Activated CD4-positive, alpha-beta T cell treated with anti-CD3 and anti-CD28 coated beads, Interleukin-2, amount 50 U/mL, for 1 hour (primary cell): ENCODE results near the gene IDH3G.
"Not testable (repeated sequence)": the region's sequence is repeated elsewhere in the genome, so short reads cannot be mapped to it uniquely, and the experiment has no call there.

Source experiments
- DNase-seq: peaks from one replicate; pipeline ENCODE4 v3.0.0-alpha.2; 2020

Gene IDH3G

GRCh38 chrX:153794018-153794896 is at the start of gene IDH3G, which contains the start of gene SSR4:
Gene IDH3G (minus strand): TSS chrX:153794375. CDS start chrX:153794326, 49 bp downstream.
Gene SSR4 (plus strand): TSS chrX:153794668. CDS start chrX:153794688, 20 bp downstream.
- DNase-seq = peak; percentile 89

- no peak for DNase-seq
Observed at GRCh38 chrX:153836921-153837320, 42.7 kb upstream of the IDH3G start.

DNA sequence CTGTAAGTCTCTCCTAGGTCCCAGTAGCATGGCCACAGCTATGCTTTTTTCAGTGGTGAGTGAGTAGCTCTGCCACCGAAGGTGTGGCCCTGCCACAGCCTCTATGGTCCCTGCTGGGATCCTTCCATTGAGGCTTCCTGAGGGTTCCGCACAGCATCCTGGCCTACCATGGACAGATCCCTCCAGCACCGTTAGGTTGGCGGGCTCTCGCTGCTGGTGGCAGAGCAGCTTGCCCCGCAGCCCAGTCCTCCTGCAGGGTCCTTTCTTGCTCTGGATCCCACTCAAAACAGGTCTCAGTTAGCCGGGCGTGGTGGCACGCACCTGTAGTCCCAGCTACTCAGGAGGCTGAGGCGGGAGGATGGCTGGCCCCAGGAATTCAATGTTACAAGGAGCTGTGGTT is 38.6 kb upstream of the IDH3G start:
- DNase-seq = no peak

- no peak for DNase-seq
Observed at GRCh38 chrX:153831429-153832150, 37.4 kb upstream of the IDH3G start.

DNA sequence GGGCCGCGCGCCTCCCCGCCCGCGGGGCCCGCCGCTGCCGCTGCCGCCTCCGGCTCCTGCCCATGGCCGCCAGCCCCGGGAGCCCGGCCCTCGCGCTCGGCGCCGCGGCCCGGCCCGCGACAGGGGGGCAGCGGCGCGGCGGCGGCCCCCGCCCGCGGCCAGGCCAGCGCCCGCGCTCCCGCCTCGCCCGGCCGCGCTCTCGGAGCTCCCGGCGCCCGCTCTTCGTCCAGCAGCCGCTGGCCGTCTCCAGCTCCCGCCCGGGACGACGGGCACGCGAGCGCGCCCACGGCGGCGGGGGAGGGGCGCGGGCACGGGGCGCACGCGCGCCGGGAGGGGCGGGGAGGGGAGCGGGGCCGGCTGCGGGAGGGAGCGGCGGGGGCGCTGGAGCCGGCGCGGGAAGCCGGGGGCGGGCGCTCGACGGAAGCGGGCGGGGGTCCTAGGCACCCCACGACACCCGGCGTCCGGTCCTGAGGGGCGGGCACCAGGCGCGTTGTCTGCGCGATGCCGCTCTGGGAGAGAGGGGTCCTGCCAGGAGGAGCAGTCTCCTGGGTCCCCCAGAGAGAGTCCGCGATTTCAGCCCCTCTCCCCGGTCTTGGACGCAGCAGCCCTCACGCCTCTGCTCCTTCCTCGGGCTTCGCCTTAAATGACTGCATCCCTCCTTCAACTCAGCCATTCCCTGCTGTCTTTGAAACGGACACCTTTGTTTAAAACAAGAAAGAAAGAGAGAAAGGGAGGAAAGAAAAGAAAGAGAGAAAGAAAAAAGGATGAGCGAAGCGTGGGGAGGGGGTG is 36.7 kb upstream of the IDH3G start:
- no peak for DNase-seq

GRCh38 chrX:153829799-153830639 is 35.8 kb upstream of the IDH3G start, which contains the start of gene PDZD4:
Gene PDZD4 (minus strand): TSS chrX:153830544. CDS start chrX:153830298, 246 bp downstream.
- no peak for DNase-seq

GRCh38 chrX:153829549-153829798 is 35.3 kb upstream of the IDH3G start:
- no peak for DNase-seq

- DNase-seq = no peak
Observed at GRCh38 chrX:153828723-153829548, 34.8 kb upstream of the IDH3G start.

DNA sequence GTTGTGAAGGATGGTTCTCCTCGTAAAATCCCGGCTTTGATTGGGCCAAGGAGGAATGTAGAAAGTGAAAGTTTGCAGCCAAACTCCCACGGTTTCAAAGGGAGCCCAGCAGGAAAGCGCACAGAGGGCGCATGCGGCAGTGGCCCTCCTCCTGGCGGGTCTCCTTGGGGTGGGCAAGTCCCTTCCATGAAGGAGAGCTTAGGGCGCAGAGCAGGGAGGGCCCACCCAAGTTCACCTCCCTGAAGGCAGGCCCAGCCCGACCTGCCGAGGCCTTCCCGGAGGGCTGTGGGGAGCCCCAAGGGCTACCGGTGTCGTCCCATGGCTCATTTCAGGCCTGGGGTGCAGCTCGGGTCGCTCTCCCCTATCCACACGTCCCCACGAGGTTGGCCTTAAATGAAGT is 34.1 kb upstream of the IDH3G start:
- no peak for DNase-seq

- no peak for DNase-seq
Observed at GRCh38 chrX:153827903-153828302, 33.7 kb upstream of the IDH3G start.

DNA sequence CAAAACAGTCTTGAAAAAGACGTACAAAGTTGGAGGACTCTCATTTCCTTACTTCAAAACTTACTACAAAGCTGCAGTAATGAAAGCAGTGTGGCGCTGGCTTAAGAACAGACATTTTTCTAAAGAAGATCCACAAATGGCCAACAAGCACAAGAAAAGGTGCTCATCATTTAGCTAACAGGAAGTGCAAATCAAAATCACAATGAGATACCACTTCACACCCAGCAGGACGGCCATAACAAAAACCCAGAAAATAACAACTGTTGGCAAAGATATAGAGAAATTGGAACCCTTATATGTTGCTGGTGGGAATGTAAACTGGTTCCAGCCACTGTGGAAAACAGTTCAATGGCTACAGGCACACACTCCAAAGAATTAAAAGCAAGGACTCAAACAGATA is 32.8 kb upstream of the IDH3G start:
- DNase-seq = no peak

DNA sequence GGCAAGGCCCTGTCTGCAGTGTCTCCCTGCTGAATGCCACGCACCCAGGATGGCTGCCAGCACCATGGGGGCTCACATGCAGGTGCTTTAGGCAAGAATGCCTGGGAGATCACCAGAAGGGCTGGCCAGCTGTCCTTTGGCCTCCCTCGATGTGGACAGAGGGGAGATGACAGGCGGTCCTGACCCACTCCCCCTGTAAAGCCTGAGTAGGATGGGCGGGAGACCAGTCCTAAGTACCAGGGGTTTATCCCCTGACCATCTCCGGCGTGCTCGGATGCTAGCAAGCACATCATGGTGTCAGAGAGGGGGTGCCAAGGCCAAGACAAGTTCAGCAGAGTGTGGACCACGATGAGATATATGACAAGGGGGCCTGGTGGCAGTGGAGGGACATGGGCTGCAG is 30.9 kb upstream of the IDH3G start:
- no peak for DNase-seq

GRCh38 chrX:153824348-153824747 is 30.2 kb upstream of the IDH3G start:
- no peak for DNase-seq

DNA sequence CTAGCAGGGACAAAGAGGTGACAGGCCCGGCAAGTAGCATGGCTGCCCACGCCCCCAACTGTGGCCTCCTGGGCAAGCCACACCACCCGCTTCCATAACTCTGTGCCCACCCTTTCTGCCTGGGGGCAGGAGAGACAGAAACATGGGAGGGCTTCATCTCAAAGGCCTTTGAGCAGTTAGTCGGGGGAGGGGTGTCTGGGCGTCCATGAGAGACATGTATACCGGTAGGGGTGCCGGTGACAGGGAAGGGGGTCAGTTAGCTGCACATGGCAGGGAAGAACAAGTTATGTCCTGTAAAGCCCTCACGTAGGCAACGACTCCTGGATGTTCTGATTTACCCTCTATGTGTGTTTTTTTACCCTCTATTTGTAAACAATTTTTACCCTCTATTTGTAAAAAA is 26.9 kb upstream of the IDH3G start:
- no peak for DNase-seq

DNA sequence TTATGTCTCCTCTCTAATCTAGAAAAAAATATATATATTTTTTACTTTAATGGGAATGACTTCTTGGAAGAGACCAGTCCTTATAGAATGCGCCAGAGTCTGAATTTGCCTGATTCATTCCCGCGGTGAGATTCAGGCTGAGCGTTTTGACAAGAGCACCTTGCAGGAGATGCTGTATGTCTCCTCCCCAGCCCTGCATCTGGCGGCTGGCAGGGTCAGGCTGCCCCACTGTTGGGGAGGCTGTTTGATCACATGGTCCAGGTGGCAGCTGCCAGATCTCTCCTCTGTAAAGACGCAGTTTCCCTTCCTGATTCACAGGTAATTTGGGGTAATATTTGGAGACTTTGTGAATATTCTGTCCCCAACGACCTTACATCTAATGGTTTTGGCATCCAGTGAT is 26.4 kb upstream of the IDH3G start:
- no peak for DNase-seq

GRCh38 chrX:153819384-153820040 is 25.3 kb upstream of the IDH3G start:
- no peak for DNase-seq

- DNase-seq = peak; percentile 48
Observed at GRCh38 chrX:153818571-153819383, 24.6 kb upstream of the IDH3G start.

GRCh38 chrX:153818064-153818463 is 23.9 kb upstream of the IDH3G start:
- not testable (repeated sequence) for DNase-seq

- DNase-seq = peak; percentile 46
Observed at GRCh38 chrX:153816831-153817690, 22.9 kb upstream of the IDH3G start.
